Mesendoderm (in vitro differentiated cells): ENCODE measurements around the gene TSPAN5.

Experiments
- DNase-seq: peaks from one replicate; pipeline ENCODE4 v3.0.0; 2013
- H2AK5ac ChIP-seq: 2 replicates; pipeline ENCODE4 v1.6.1; 2013; ENCODE audit warnings: low read length, inconsistent platforms
- H2BK120ac ChIP-seq: 2 replicates; pipeline ENCODE4 v1.6.1; 2013; ENCODE audit warnings: low read depth, mild to moderate bottlenecking, low read length, moderate library complexity, mixed read lengths
- H2BK15ac ChIP-seq: replicated peaks from 2 replicates; pipeline ENCODE4 v1.6.1; 2013; ENCODE audit warnings: low read depth, mild to moderate bottlenecking, moderate library complexity
- H2BK5ac ChIP-seq: 2 replicates; pipeline ENCODE4 v1.6.1; 2013; ENCODE audit warnings: low read length, inconsistent platforms
- H3K18ac ChIP-seq: 2 replicates; pipeline ENCODE4 v1.6.1; 2013; ENCODE audit warnings: mild to moderate bottlenecking, low read length, mixed read lengths
- H3K23ac ChIP-seq: one replicate; pipeline ENCODE4 v1.6.1; 2013; ENCODE audit warnings: low read length
- H3K27ac ChIP-seq: 2 replicates; pipeline ENCODE4 v1.5.1; 2013; ENCODE audit warnings: low read depth, mild to moderate bottlenecking, inconsistent platforms, low read length, moderate library complexity
- H3K27me3 ChIP-seq: 2 replicates; pipeline ENCODE4 v1.6.1; 2013; ENCODE audit warnings: low read length, control low read depth, mild to moderate bottlenecking, inconsistent platforms; ENCODE audit not compliant: insufficient read depth, poor library complexity
- H3K36me3 ChIP-seq: 2 replicates; pipeline ENCODE4 v1.6.1; 2013; ENCODE audit warnings: low read length, inconsistent platforms; ENCODE audit not compliant: control insufficient read depth, insufficient read depth
- H3K4ac ChIP-seq: one replicate; pipeline ENCODE4 v1.6.1; 2013; ENCODE audit warnings: low read depth, mild to moderate bottlenecking, low read length, moderate library complexity
- H3K4me1 ChIP-seq: 2 replicates; pipeline ENCODE4 v1.6.1; 2013; ENCODE audit warnings: low read depth, low read length, inconsistent platforms; ENCODE audit not compliant: control insufficient read depth
- H3K4me2 ChIP-seq: 2 replicates; pipeline ENCODE4 v1.6.1; 2013; ENCODE audit warnings: low read length
- H3K4me3 ChIP-seq: 2 replicates; pipeline ENCODE4 v1.5.1; 2013; ENCODE audit warnings: mild to moderate bottlenecking, low read length
- H3K56ac ChIP-seq: one replicate; pipeline ENCODE4 v1.6.1; 2013; ENCODE audit warnings: low read length
- H3K79me1 ChIP-seq: 2 replicates; pipeline ENCODE4 v1.6.1; 2013; ENCODE audit warnings: low read length, inconsistent platforms
- H3K79me2 ChIP-seq: 2 replicates; pipeline ENCODE4 v1.6.1; 2013; ENCODE audit warnings: mild to moderate bottlenecking, low read length; ENCODE audit not compliant: control insufficient read depth, insufficient read depth
- H3K9ac ChIP-seq: 2 replicates; pipeline ENCODE4 v1.6.1; 2013; ENCODE audit warnings: low read length, inconsistent platforms
- H4K5ac ChIP-seq: one replicate; pipeline ENCODE4 v1.6.1; 2013; ENCODE audit warnings: low read length
- H4K8ac ChIP-seq: one replicate; pipeline ENCODE4 v1.6.1; 2013; ENCODE audit warnings: low read depth, mild to moderate bottlenecking, control low read depth, low read length, moderate library complexity
- WGBS: extraction: QIAGEN DNeasy Blood & Tissue Kit; methylation state at CpG from one replicate; pipeline ENCODE4 v1.1.7; 2013; ENCODE audit warnings: low lambda C conversion rate, missing lambda C conversion rate; ENCODE audit not compliant: insufficient coverage; ENCODE audit errors: extremely low coverage; 5-methylcytosine and 5-hydroxymethylcytosine counted together

TSPAN5 gene

DNA sequence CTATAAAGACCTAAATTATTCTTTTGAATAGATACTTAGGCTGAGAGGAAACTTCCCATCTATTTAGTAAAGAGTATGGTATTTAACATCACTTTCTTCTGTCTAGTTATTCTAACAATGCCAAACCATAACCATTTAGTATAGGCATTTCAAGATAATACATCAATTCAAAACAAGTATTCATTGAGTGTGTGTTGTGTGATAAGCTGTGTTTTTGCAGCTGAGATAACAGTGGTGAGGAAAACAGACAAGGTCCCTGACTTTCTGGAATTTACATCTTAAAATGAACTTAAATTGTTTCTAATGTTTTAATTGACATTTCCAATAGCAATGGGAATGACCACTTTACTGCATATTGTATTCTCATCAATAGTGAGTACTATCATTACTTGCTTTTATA lies 22.4 kb upstream of the TSPAN5 start:
- Histone ChIP-seq H3K79me2 (no peaks in the 10 kb centered on the region), H3K79me1 (no peaks in the 10 kb centered on the region), H3K4ac (no peak overlapping the region), H2BK5ac (no peak overlapping the region), H2AK5ac (no peak overlapping the region), H3K27ac (no peak overlapping the region), H4K8ac (no peak overlapping the region), H4K5ac (no peak overlapping the region), H3K23ac (no peak overlapping the region), H3K27me3 (no peaks in the 10 kb centered on the region), H3K18ac (no peak overlapping the region), H3K4me3 (no peak overlapping the region), H3K4me2 (no peak overlapping the region), H3K36me3 (no peaks in the 10 kb centered on the region), H2BK15ac (no peak overlapping the region), H2BK120ac (no peak overlapping the region), H3K56ac (no peak overlapping the region), H3K4me1 (no peaks in the 10 kb centered on the region), H3K9ac (no peak overlapping the region)
- no peak for DNase-seq

DNA sequence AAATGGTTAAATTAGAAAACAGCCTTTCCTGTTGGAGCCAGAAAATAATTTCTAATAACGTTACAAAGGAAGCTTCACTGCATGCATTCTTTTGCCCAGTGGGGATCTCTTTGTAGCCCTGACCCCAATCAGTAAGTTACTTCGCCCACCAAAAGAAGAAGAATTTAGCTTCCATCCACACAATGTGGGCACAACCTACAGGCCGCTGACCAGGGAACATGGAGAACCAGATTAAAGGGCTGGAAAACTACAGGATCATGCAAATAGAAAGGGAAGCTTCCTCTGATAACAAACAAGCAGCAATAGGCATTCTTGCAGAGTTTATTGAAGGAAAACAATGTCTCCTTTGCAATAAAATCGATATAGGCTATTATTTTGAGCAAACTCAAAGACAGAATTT lies 21.3 kb upstream of the TSPAN5 start:
- no peak overlapping the region for H3K4me2 ChIP-seq
- no peak overlapping the region for H2BK120ac ChIP-seq
- no peak overlapping the region for H2BK5ac ChIP-seq
- no peaks in the 10 kb centered on the region for H3K36me3 ChIP-seq
- no peaks in the 10 kb centered on the region for H3K79me2 ChIP-seq
- H4K5ac ChIP-seq = no peak overlapping the region
- H4K8ac ChIP-seq = no peak overlapping the region
- H3K56ac ChIP-seq = no peak overlapping the region
- no peak overlapping the region for H3K9ac ChIP-seq
- WGBS = no CpG with 5 or more reads among the region's 4 CpGs
- no peak overlapping the region for H3K18ac ChIP-seq
- no peaks in the 10 kb centered on the region for H3K4me1 ChIP-seq
- no peaks in the 10 kb centered on the region for H3K27me3 ChIP-seq
- DNase-seq = peak; percentile 51
- H3K27ac ChIP-seq = no peak overlapping the region
- no peaks in the 10 kb centered on the region for H3K79me1 ChIP-seq
- no peak overlapping the region for H3K4ac ChIP-seq
- no peak overlapping the region for H2BK15ac ChIP-seq
- no peak overlapping the region for H3K4me3 ChIP-seq
- H3K23ac ChIP-seq = no peak overlapping the region
- H2AK5ac ChIP-seq = no peak overlapping the region

DNA sequence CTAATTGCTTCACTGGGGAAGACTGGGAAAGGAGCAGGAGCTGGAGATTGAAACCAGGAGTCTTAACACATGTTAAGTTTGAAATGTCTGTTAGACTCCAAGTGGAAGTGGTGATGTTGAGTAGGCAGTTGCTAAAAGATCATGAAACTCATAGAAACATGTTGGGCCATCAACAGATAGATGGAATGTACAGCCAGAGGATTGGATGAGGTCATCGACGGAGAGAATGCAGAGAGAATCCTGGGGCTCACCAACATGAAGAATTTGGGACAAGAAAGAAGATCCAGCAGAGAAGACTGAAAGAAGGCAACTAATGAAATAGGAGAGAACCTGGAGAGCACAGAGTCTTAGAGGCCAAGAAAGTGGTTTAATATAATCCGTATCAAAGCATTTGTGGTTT lies 19.4 kb upstream of the TSPAN5 start:
- H2BK5ac ChIP-seq = no peak overlapping the region
- H3K9ac ChIP-seq = no peak overlapping the region
- H2BK120ac ChIP-seq = no peak overlapping the region
- H3K36me3 ChIP-seq = no peaks in the 10 kb centered on the region
- no peak overlapping the region for H2AK5ac ChIP-seq
- DNase-seq = no peak
- no CpG with 5 or more reads among the region's 3 CpGs for WGBS
- H3K4me2 ChIP-seq = no peak overlapping the region
- no peak overlapping the region for H4K5ac ChIP-seq
- H3K56ac ChIP-seq = no peak overlapping the region
- no peak overlapping the region for H3K4me3 ChIP-seq
- H3K27ac ChIP-seq = no peak overlapping the region
- no peak overlapping the region for H3K23ac ChIP-seq
- H3K79me2 ChIP-seq = no peaks in the 10 kb centered on the region
- no peaks in the 10 kb centered on the region for H3K27me3 ChIP-seq
- no peak overlapping the region for H4K8ac ChIP-seq
- no peak overlapping the region for H3K18ac ChIP-seq
- no peaks in the 10 kb centered on the region for H3K79me1 ChIP-seq
- no peak overlapping the region for H3K4ac ChIP-seq
- no peaks in the 10 kb centered on the region for H3K4me1 ChIP-seq
- peak overlapping the region; percentile 64 for H2BK15ac ChIP-seq

DNA sequence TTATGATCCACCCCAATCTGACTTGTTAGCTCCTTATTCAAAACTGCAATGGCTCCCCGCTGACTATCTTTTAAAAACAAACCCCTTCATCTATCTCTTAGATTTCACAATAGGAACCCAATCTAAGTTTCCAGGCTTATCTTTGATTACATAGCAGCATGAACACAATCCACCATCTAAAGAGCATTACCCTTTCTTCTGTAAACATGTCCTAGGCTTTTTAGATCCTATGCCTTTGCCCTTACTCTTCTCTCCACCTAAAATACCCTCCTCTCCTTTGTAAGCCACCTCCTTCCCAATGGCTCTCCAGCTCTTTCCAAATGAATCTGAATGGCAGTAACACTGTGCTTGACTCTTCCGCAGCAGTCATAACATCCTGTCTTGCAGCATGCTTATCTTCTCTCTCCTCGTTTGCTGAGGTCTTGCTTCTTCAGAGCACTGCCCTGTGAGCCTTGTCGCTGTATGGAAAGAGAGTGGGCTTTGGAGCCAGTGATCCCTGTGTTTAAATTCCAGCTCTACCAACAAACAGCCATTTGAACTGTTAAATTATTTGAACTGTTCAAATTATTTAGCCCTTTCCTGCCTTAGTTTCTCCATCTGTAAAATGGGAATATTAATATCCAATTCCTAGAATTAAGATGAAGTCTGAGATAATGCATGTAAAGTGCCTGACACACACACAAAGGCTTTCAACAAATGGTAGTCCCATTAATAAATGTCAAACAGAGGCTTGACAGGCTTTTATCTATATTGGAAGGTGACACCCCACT lies 16.2 kb upstream of the TSPAN5 start:
- H4K8ac ChIP-seq = no peak overlapping the region
- no peaks in the 10 kb centered on the region for H3K79me2 ChIP-seq
- H2AK5ac ChIP-seq = no peak overlapping the region
- no peak overlapping the region for H3K23ac ChIP-seq
- H3K4me3 ChIP-seq = no peak overlapping the region
- H2BK120ac ChIP-seq = no peak overlapping the region
- peak overlapping the region; percentile 76 for H3K27ac ChIP-seq
- WGBS = no CpG with 5 or more reads among the region's 4 CpGs
- no peak overlapping the region for H2BK15ac ChIP-seq
- peak overlapping the region; percentile 49 for H2BK5ac ChIP-seq
- no peak overlapping the region for H3K4ac ChIP-seq
- peaks cover 7% of the 10 kb centered on the region for H3K4me1 ChIP-seq
- no peak overlapping the region for H3K4me2 ChIP-seq
- H3K56ac ChIP-seq = peak overlapping the region; percentile 69
- no peak overlapping the region for H3K18ac ChIP-seq
- H3K79me1 ChIP-seq = no peaks in the 10 kb centered on the region
- H3K36me3 ChIP-seq = no peaks in the 10 kb centered on the region
- peak; percentile 92 for DNase-seq
- H4K5ac ChIP-seq = no peak overlapping the region
- H3K27me3 ChIP-seq = no peaks in the 10 kb centered on the region
- no peak overlapping the region for H3K9ac ChIP-seq

DNA sequence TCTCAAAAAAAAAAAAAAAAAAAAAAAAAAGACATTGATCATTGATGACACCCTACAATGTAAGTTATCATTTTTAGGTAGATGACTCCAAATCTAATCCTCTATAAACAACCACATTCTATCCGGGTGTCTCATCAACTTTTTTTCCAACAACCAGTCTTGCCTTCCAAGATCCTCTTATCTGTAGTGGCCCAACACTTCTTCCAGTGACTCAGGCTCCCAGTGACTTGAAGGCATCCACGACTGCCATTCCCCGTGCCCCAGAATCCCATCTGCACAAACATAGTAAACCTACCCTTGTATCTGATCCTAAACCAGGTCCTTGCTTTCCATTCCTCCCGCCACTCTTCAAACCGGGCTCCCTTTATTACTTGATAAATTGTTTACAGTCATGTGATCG lies 15.6 kb upstream of the TSPAN5 start:
- Histone ChIP-seq H2BK15ac (no peak overlapping the region), H3K4ac (peak overlapping the region; percentile 79), H3K23ac (no peak overlapping the region), H3K9ac (no peak overlapping the region), H3K56ac (no peak overlapping the region), H3K27ac (peak overlapping the region; percentile 76), H2BK5ac (no peak overlapping the region), H2AK5ac (no peak overlapping the region), H3K79me1 (no peaks in the 10 kb centered on the region), H3K4me1 (peaks cover 7% of the 10 kb centered on the region), H3K4me3 (no peak overlapping the region), H4K8ac (no peak overlapping the region), H3K79me2 (no peaks in the 10 kb centered on the region), H3K4me2 (no peak overlapping the region), H4K5ac (peak overlapping the region; percentile 51), H3K36me3 (no peaks in the 10 kb centered on the region), H3K18ac (no peak overlapping the region), H2BK120ac (no peak overlapping the region), H3K27me3 (no peaks in the 10 kb centered on the region)
- no peak for DNase-seq
- no CpG with 5 or more reads among the region's 6 CpGs for whole genome bisulfite sequencing

DNA sequence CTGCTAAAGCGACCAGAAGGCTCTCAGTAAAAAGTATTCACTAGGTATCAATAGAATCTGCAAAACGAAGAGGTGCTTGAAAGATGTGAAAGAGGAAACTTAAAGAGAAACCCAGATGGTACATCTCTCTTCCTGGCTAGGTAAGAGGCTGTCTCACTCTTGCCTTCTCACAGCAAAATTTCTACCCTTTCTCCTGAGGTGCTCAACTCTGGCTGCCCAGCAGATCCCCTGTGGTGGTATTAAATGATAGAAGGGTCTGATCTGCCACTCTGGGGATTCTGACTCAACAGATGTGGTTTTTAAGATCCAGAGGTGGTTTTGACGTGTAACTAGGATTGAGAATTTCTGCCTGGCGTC lies 14.9 kb upstream of the TSPAN5 start:
- no peaks in the 10 kb centered on the region for H3K79me2 ChIP-seq
- no peak overlapping the region for H3K9ac ChIP-seq
- H3K4ac ChIP-seq = no peak overlapping the region
- H3K27ac ChIP-seq = no peak overlapping the region
- H2BK15ac ChIP-seq = no peak overlapping the region
- H3K4me3 ChIP-seq = no peak overlapping the region
- H3K27me3 ChIP-seq = no peaks in the 10 kb centered on the region
- DNase-seq = peak; percentile 41
- H4K8ac ChIP-seq = no peak overlapping the region
- no peak overlapping the region for H4K5ac ChIP-seq
- H3K56ac ChIP-seq = peak overlapping the region; percentile 44
- H3K36me3 ChIP-seq = no peaks in the 10 kb centered on the region
- H3K18ac ChIP-seq = no peak overlapping the region
- H3K4me2 ChIP-seq = no peak overlapping the region
- H3K23ac ChIP-seq = no peak overlapping the region
- H3K79me1 ChIP-seq = no peaks in the 10 kb centered on the region
- no CpG with 5 or more reads among the region's 4 CpGs for WGBS
- no peak overlapping the region for H2AK5ac ChIP-seq
- no peak overlapping the region for H2BK5ac ChIP-seq
- H3K4me1 ChIP-seq = peaks cover 7% of the 10 kb centered on the region
- no peak overlapping the region for H2BK120ac ChIP-seq
